Mesendoderm (in vitro differentiated cells): ENCODE data around the gene BIK.

Experiments
- DNase-seq: peaks from one replicate; pipeline ENCODE4 v3.0.0; 2013
- H2AK5ac ChIP-seq: 2 replicates; pipeline ENCODE4 v1.6.1; 2013; ENCODE audit warnings: low read length, inconsistent platforms
- H2BK120ac ChIP-seq: 2 replicates; pipeline ENCODE4 v1.6.1; 2013; ENCODE audit warnings: low read depth, mild to moderate bottlenecking, low read length, moderate library complexity, mixed read lengths
- H2BK15ac ChIP-seq: replicated peaks from 2 replicates; pipeline ENCODE4 v1.6.1; 2013; ENCODE audit warnings: low read depth, mild to moderate bottlenecking, moderate library complexity
- H2BK5ac ChIP-seq: 2 replicates; pipeline ENCODE4 v1.6.1; 2013; ENCODE audit warnings: low read length, inconsistent platforms
- H3K18ac ChIP-seq: 2 replicates; pipeline ENCODE4 v1.6.1; 2013; ENCODE audit warnings: mild to moderate bottlenecking, low read length, mixed read lengths
- H3K23ac ChIP-seq: one replicate; pipeline ENCODE4 v1.6.1; 2013; ENCODE audit warnings: low read length
- H3K27ac ChIP-seq: 2 replicates; pipeline ENCODE4 v1.5.1; 2013; ENCODE audit warnings: low read depth, mild to moderate bottlenecking, inconsistent platforms, low read length, moderate library complexity
- H3K27me3 ChIP-seq: 2 replicates; pipeline ENCODE4 v1.6.1; 2013; ENCODE audit warnings: low read length, control low read depth, mild to moderate bottlenecking, inconsistent platforms; ENCODE audit not compliant: insufficient read depth, poor library complexity
- H3K36me3 ChIP-seq: 2 replicates; pipeline ENCODE4 v1.6.1; 2013; ENCODE audit warnings: low read length, inconsistent platforms; ENCODE audit not compliant: control insufficient read depth, insufficient read depth
- H3K4ac ChIP-seq: one replicate; pipeline ENCODE4 v1.6.1; 2013; ENCODE audit warnings: low read depth, mild to moderate bottlenecking, low read length, moderate library complexity
- H3K4me1 ChIP-seq: 2 replicates; pipeline ENCODE4 v1.6.1; 2013; ENCODE audit warnings: low read depth, low read length, inconsistent platforms; ENCODE audit not compliant: control insufficient read depth
- H3K4me2 ChIP-seq: 2 replicates; pipeline ENCODE4 v1.6.1; 2013; ENCODE audit warnings: low read length
- H3K4me3 ChIP-seq: 2 replicates; pipeline ENCODE4 v1.5.1; 2013; ENCODE audit warnings: mild to moderate bottlenecking, low read length
- H3K56ac ChIP-seq: one replicate; pipeline ENCODE4 v1.6.1; 2013; ENCODE audit warnings: low read length
- H3K79me1 ChIP-seq: 2 replicates; pipeline ENCODE4 v1.6.1; 2013; ENCODE audit warnings: low read length, inconsistent platforms
- H3K79me2 ChIP-seq: 2 replicates; pipeline ENCODE4 v1.6.1; 2013; ENCODE audit warnings: mild to moderate bottlenecking, low read length; ENCODE audit not compliant: control insufficient read depth, insufficient read depth
- H3K9ac ChIP-seq: 2 replicates; pipeline ENCODE4 v1.6.1; 2013; ENCODE audit warnings: low read length, inconsistent platforms
- H4K5ac ChIP-seq: one replicate; pipeline ENCODE4 v1.6.1; 2013; ENCODE audit warnings: low read length
- H4K8ac ChIP-seq: one replicate; pipeline ENCODE4 v1.6.1; 2013; ENCODE audit warnings: low read depth, mild to moderate bottlenecking, control low read depth, low read length, moderate library complexity
- WGBS: extraction: QIAGEN DNeasy Blood & Tissue Kit; methylation state at CpG from one replicate; pipeline ENCODE4 v1.1.7; 2013; ENCODE audit warnings: low lambda C conversion rate, missing lambda C conversion rate; ENCODE audit not compliant: insufficient coverage; ENCODE audit errors: extremely low coverage; 5-methylcytosine and 5-hydroxymethylcytosine counted together

BIK gene

DNA sequence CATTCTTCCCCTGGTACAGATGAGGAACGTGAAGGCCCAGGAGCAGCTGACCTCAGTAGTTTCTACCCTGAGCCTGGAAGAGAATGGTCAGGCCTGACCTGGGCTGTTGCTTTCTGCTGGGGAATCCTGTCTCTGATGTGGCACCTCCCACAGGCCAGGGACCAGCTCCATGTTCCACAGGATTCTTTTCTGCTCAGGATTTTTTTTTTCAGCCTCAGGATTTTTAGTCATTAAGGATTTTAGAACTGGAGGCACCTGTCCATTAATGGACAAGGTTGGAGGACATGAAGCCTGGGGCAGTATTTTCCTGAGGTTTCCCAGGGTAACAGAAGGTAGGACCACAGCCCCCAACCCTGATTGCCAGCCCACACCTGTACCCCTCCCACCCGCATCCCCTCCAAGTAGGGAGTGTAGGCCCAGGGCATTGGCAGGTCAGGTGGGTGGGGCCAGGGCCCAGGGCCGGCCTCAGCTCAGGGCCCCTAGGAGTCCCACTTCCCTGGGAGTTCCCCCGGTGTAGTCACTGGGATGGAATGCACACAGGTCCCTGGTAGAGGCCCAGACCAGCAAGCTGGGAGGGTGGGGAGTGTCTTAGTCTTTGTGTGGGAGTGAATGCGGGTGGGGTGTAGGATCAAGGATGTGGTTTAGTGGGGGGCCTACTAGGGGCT, 16.1 kb downstream of the BIK start:
- Histone ChIP-seq H3K27ac (no peak overlapping the region), H2BK15ac (no peak overlapping the region), H3K79me2 (no peaks in the 10 kb centered on the region), H3K23ac (no peak overlapping the region), H2BK120ac (no peak overlapping the region), H3K4me2 (no peak overlapping the region), H3K4me3 (no peak overlapping the region), H4K8ac (no peak overlapping the region), H3K56ac (no peak overlapping the region), H3K79me1 (no peaks in the 10 kb centered on the region), H3K18ac (no peak overlapping the region), H4K5ac (no peak overlapping the region), H3K27me3 (no peaks in the 10 kb centered on the region), H3K4ac (no peak overlapping the region), H2BK5ac (no peak overlapping the region), H2AK5ac (no peak overlapping the region), H3K9ac (no peak overlapping the region), H3K4me1 (no peaks in the 10 kb centered on the region), H3K36me3 (no peaks in the 10 kb centered on the region)
- peak; percentile 65 for DNase-seq
- WGBS: no CpG with 5 or more reads among the region's 5 CpGs

DNA sequence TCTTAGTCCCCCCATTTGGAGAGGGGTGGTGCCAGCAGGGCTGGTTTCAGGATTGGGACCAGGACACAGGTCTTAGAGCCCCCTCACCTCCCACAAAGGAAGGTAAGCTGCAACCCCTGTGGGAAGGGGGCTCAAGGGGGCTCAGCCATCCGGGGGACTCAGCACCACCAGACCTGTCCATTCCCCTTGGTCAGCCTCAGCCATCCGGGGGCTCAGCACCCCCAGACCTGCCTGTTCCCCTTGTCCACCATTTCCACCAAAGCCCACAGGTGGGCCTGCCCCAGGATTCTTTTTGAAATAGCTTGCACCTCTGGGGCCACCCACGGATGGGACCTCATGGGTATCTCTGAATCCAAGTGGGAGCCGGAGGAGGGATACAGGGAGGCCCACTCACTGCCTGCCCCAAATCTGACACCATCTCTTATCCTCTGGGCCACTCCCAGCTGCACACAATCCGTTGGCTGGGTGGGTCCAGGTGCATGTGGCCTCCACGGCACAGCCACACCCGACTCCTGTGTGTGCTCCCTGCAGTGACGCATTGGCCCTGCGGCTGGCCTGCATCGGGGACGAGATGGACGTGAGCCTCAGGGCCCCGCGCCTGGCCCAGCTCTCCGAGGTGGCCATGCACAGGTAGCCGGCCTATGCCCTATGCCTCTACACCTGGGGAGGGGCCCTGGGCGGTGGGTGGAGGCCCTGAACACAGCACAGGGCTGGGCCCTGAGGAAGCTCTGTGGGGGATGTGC, 16.8 kb downstream of the BIK start:
- no peak overlapping the region for H3K18ac ChIP-seq
- no peak overlapping the region for H2BK5ac ChIP-seq
- H3K27me3 ChIP-seq: no peaks in the 10 kb centered on the region
- no peak overlapping the region for H3K4me2 ChIP-seq
- DNase-seq: no peak
- H3K4ac ChIP-seq: no peak overlapping the region
- H3K27ac ChIP-seq: no peak overlapping the region
- no peaks in the 10 kb centered on the region for H3K36me3 ChIP-seq
- no peak overlapping the region for H3K23ac ChIP-seq
- H2BK15ac ChIP-seq: no peak overlapping the region
- H3K56ac ChIP-seq: no peak overlapping the region
- no peak overlapping the region for H4K8ac ChIP-seq
- H2BK120ac ChIP-seq: no peak overlapping the region
- no peak overlapping the region for H2AK5ac ChIP-seq
- H3K4me3 ChIP-seq: no peak overlapping the region
- H3K9ac ChIP-seq: no peak overlapping the region
- H3K79me2 ChIP-seq: no peaks in the 10 kb centered on the region
- no peak overlapping the region for H4K5ac ChIP-seq
- no peaks in the 10 kb centered on the region for H3K4me1 ChIP-seq
- WGBS: no CpG with 5 or more reads among the region's 17 CpGs
- H3K79me1 ChIP-seq: no peaks in the 10 kb centered on the region

DNA sequence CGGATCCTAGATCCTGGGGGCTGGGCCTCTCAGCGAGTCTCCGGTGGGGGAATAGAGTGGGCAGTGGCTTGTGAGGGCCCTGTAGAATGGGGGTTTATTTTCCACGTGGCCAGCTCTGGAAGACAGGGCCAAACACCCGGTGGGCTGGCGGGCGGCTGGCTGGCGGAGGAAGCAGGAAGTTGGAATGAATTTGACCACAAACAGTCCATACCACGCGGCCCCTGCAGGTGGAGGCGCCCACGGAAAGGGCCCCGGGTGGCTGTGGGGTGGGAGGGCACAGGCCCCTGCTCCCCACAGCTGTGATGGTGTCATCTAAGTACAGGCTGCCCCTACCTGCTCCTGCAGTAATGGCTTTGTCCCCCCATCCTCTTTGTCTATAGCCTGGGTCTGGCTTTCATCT, 17.6 kb downstream of the BIK start:
- DNase-seq: no peak
- Histone ChIP-seq H3K4ac (no peak overlapping the region), H3K4me3 (no peak overlapping the region), H3K23ac (no peak overlapping the region), H2BK5ac (no peak overlapping the region), H3K79me2 (no peaks in the 10 kb centered on the region), H3K27ac (no peak overlapping the region), H2AK5ac (no peak overlapping the region), H2BK15ac (no peak overlapping the region), H3K9ac (no peak overlapping the region), H3K4me1 (no peaks in the 10 kb centered on the region), H2BK120ac (no peak overlapping the region), H3K18ac (no peak overlapping the region), H3K27me3 (no peaks in the 10 kb centered on the region), H4K5ac (no peak overlapping the region), H4K8ac (no peak overlapping the region), H3K36me3 (no peaks in the 10 kb centered on the region), H3K56ac (no peak overlapping the region), H3K79me1 (no peaks in the 10 kb centered on the region), H3K4me2 (no peak overlapping the region)
- no CpG with 5 or more reads among the region's 13 CpGs for WGBS

DNA sequence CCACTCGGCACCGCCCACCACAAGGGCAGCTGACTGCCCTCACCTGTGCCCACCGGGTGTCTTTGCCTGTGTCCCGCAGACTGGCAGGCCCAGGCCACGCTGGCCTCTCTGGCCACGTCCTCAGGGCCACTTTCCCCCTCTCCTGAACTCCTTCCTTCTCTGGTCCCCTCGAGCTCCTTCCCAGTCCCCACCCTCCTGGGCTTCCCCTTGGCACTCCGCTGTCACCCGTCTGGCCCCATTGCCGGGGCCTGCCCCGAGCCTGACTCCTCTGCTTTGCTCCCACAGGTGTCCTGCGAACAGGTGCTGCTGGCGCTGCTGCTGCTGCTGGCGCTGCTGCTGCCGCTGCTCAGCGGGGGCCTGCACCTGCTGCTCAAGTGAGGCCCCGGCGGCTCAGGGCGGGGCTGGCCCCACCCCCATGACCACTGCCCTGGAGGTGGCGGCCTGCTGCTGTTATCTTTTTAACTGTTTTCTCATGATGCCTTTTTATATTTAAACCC, 18.4 kb downstream of the BIK start:
- Histone ChIP-seq H3K27ac (no peak overlapping the region), H2BK120ac (no peak overlapping the region), H3K79me1 (no peaks in the 10 kb centered on the region), H3K18ac (no peak overlapping the region), H4K8ac (no peak overlapping the region), H3K79me2 (no peaks in the 10 kb centered on the region), H3K4me3 (no peak overlapping the region), H2AK5ac (no peak overlapping the region), H3K56ac (no peak overlapping the region), H3K9ac (no peak overlapping the region), H3K27me3 (no peaks in the 10 kb centered on the region), H2BK15ac (no peak overlapping the region), H4K5ac (no peak overlapping the region), H3K4me2 (no peak overlapping the region), H3K4ac (no peak overlapping the region), H3K4me1 (no peaks in the 10 kb centered on the region), H3K23ac (no peak overlapping the region), H2BK5ac (no peak overlapping the region), H3K36me3 (no peaks in the 10 kb centered on the region)
- no CpG with 5 or more reads among the region's 20 CpGs for WGBS
- DNase-seq: no peak

DNA sequence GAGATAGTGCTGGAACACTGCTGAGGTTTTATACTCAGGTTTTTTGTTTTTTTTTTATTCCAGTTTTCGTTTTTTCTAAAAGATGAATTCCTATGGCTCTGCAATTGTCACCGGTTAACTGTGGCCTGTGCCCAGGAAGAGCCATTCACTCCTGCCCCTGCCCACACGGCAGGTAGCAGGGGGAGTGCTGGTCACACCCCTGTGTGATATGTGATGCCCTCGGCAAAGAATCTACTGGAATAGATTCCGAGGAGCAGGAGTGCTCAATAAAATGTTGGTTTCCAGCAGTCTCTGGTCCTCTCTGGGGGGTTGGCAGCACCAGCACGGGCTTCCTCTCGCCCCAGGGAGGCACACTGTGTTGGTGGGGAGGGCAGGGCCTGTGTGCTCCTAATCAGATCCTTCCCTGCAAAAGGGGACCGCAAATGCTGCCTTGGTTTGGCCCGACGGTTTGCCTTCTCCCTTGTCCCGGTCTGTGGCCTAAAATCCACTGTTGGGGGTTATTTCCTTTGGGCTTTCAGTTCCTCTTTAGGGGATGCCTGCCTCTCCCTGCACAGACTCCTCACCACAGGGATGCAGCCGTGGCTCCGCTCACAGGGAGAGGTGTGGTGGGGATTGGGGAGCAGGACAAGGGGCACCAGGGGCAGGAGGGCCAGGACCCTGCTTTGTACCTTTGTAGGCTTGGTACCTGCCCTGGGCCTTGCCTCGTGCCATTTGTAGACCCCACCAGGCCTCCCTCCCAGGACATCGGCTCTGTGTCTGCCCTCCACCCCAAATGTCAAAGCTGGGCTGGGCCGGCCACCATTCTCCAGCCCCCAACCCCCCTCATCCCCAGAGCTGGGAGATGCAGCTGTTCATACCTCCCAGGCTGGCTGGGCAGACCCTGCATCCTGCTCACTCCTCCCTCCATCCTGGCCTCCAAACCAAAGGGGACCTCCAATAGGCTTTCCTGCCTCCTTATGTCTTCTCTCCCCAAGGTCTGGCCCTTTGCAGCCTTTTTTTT, 19.2 kb downstream of the BIK start:
- H2BK15ac ChIP-seq: no peak overlapping the region
- H3K79me2 ChIP-seq: no peaks in the 10 kb centered on the region
- H3K18ac ChIP-seq: no peak overlapping the region
- H3K56ac ChIP-seq: no peak overlapping the region
- H3K4me1 ChIP-seq: no peaks in the 10 kb centered on the region
- H4K8ac ChIP-seq: no peak overlapping the region
- no CpG with 5 or more reads among the region's 16 CpGs for WGBS
- no peaks in the 10 kb centered on the region for H3K27me3 ChIP-seq
- no peaks in the 10 kb centered on the region for H3K36me3 ChIP-seq
- H4K5ac ChIP-seq: no peak overlapping the region
- no peak overlapping the region for H3K4ac ChIP-seq
- H2AK5ac ChIP-seq: no peak overlapping the region
- no peak for DNase-seq
- H3K9ac ChIP-seq: no peak overlapping the region
- no peak overlapping the region for H2BK5ac ChIP-seq
- H3K4me3 ChIP-seq: no peak overlapping the region
- H2BK120ac ChIP-seq: no peak overlapping the region
- H3K79me1 ChIP-seq: no peaks in the 10 kb centered on the region
- no peak overlapping the region for H3K27ac ChIP-seq
- no peak overlapping the region for H3K4me2 ChIP-seq
- no peak overlapping the region for H3K23ac ChIP-seq
